Measurements from ENCODE around the gene AFAP1.

The AFAP1 gene

DNA sequence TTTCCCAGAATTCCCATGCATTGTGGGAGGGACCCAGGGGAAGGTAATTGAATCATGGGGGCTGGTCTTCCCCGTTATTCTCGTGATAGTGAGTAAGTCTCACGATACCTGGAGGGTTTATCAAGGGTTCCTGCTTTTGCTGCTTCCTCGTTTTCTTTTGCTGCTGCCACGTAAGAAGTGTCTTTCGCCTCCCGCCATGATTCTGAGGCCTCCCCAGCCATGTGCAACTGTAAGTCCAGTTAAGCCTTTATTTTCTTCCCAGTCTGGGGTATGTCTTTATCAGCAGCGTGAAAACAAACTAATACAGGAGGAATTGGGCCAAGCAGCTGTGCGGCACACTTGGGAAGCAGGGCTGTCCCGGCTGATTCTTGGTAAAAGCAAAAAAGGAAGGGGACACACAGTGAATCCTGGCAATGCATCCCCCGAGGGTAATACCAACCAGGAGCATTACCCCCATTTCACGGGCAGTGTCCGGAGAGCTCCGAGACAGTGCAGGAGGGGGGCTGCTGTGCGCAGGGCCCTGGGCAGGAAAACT lies 185.7 kb downstream of the AFAP1 start:
- DNase-seq (ENCODE audit: low spot score), result no peak

DNA sequence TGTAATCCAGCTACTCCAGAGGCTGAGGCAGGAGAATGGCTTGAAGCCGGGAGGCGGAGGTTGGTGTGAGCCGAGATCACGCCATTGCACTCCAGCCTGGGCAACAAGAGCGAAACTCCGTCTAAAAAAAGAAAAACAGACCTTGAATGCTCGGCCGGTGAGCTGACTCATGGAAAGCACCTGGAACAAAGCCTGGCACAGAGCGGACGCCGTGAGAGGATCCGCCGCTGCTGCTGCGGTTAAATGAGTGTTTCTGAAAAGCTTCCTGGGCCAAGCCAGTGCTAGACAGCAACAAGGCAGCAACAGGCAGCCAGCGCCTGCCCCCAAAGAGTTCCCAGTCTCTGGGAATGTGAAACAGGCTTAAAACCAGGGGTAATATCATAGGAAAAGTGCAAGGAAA lies 186.4 kb downstream of the AFAP1 start:
- DNase-seq (ENCODE audit: low spot score), result no peak

DNA sequence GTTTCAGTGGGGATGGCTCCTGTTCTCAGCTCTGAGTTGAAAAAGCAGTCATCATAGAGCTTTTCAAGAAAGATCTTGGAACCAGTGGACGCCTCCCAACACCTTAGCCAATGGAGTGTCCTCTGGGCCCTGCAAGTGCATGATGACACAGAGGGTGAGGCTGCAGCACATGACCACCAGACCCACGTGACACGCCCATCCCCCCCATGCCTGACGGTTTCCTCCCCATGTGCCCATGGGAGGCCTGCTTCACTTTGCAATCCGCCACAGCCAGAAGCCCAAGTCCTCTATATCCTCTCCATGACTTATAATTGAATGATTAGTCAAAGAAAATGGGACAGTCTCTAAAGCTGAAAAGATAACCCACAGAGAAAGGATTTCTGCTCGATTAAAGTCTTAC lies 187.0 kb downstream of the AFAP1 start:
- no peak for DNase-seq (ENCODE audit: low spot score)

DNA sequence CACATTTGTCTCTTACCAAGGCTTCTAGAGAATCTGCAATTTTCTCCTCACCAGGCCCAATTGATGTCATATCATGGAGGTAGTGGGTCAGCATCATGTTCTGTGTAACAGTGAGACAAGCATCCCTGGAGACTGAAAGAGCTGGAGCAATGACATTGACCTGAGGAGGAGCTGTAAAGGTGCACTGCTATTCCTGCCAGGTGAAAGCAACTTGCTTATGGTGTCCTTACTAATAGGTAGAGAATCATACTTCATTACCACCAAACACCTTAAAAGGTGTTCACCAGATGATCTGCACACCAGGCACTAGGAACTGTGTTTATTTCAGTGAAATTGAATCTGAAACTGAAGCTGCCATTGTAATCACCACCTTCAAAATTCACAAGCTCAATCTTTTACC lies 188.7 kb downstream of the AFAP1 start:
- DNase-seq (ENCODE audit: low spot score), result no peak

DNA sequence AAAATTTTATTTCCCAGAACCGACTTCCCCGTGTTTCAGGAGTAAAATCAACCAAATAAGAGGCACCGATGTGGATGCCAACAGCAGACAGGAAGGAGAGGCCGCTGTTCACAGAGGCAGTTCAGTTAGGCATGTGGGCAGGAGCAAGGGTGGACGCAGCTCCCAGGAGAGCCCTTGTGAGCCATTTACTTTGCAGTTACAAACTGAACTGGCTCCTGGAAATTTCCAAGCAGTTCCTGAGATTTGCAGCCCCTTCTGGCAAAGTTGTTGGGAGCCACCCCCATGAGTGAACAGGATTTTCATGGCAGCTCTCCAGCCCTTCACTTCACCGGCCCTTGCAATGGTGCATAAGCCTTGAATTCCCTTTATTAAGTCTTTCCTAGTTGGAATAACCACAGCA lies 189.1 kb downstream of the AFAP1 start:
- no peak for DNase-seq (ENCODE audit: low spot score)

DNA sequence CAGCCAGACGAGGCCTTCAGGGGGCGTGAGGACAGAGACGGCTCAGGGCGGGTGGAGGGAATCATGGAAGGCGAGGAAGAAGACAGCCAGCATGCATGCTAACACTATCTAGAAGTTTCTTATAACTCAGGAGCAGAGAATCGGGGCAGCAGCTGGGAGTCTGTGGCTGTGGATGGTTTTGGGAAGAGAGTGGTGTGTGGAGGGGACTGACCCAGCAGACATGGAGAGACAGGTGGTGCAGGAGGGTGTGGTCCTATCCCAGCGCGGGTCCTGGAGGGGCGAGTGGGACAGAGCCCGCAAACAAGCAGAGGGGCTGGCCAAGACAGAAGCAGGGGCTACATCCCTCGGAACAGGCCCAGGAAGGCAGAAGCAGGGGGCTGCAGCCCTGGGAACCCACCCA lies 192.1 kb downstream of the AFAP1 start:
- no peak for DNase-seq (ENCODE audit: low spot score)

DNA sequence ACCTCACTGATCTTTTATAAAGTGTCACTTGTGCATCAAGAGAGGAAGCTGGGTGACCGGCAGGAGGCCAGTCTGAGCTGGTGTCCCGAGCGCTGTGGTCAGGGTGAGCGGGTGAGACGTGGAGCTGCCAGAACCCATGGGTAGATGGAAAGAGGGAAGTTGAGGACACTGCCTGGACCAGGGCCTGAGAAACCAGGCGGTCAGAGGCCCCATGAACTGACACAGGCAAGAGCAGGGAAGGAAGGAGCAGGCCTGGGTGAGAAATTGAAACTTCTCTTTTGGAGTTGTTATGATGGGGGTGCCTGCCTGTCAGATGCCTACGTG lies 192.6 kb downstream of the AFAP1 start:
- no peak for DNase-seq (ENCODE audit: low spot score)

DNA sequence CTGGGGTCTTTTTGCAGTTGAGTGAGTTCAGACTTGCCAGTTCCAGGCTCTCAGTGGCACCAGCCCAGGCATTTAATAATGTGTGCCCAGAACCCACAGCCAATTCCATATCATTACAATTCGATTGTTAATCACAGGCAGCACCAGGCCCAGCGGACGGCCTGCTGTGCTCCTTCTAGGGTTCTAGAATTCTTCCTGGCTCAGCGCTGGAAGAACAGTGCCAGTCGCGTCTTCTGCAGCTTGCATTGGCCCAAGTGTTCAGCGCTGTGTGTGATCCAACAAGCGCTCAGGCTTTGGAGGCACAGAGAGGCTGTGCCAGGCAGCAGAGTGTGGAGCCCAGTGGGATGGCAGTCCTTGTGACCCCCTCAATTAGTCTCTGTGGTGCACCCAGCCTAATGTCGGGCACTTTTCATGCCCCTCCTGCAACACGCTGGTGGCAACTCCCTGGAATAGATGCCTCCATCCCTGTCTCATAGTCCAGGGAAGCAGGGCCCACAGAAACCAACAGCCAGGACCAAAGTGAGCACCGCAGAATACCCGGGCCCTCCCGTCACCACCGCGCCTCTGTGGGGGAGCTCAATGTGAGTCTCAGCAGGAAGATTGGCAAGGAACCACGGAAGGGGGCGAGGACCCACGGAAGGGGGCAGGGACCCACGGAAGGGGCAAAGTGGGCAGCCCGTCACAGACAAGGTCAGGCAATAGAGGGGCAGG lies 193.2 kb downstream of the AFAP1 start:
- DNase-seq (ENCODE audit: low spot score), result no peak

DNA sequence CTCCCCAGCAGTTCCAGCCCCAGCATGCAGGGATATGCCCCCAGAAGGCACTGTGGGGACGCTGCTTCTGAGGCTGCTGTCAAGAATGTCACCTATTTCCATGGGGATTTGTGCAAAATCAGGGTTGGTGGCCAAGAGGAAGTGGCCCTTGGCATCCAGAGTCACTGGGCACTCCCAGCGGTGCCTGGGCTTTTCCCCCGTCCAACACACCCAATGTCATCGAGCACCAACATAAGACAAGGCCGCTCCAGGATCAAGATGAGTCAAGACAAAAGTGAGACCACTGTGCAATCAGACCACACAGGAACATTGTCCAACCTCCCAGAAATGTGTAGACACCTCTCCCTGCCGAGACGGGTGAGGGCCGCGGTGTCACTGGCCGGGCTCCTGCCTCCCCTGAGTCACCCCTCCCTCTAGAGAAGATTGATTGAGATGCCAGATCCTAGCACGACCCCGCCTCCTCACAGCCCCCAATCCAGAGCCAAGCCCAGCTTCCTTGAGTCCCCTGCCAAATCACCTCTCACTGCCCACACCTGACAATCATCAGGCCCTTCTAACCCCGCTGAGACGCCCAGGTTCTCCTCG lies 194.3 kb downstream of the AFAP1 start:
- no peak for DNase-seq (ENCODE audit: low spot score)

DNA sequence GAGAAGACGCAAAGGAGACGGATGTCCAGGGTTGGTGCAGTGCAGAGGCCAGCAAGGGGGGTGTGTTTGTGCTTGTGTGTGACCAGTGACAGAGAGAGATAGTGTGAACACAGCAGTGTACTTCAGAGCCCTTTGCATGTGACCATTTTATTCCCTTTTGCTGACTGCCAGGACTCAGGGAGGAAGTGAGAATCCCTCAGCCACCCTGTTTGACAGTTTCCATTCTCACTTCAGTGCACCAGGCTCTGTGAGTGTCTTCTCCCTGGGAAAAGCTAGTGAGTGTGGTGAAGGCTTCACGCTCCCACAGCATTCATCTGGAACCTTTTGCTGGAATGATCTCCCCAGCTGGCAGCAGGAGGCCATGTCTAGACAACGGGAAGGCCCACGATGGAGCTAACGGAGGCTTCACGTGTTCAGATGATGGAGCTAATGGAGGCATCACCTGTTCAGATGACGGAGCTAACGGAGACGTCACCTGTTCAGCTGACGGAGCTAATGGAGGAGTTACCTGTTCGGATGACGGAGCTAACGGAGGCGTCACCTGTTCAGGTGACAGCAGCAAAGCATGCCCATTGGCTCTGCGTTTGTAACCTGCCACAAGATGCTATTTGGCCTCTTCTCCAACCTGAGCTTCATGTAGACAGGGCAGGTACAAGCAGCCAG lies 195.4 kb downstream of the AFAP1 start:
- DNase-seq (ENCODE audit: low spot score), result no peak

DNA sequence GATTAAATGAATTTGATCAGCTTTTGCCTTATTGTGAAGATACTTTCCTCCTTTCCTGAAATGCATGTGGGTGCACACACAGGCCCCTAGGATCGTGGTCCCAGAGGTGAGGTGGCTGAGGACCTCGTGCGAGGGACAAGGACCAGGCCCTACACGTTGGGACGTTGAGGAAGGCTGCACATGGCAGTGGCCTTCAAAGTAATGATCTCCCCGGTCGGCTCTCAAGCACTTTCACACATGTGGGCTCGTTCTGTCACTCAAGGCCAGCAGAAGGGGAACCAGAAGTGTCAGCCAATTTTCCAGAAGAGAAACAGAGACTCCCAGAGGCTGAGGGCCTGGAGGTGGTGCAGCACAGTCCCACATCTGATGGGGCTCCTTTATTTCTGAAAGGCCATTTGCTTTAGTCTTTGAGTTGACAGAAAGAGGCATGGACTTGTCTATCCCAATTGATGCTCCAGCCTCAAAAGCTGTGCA lies 196.8 kb downstream of the AFAP1 start:
- no peak for DNase-seq (ENCODE audit: low spot score)

DNA sequence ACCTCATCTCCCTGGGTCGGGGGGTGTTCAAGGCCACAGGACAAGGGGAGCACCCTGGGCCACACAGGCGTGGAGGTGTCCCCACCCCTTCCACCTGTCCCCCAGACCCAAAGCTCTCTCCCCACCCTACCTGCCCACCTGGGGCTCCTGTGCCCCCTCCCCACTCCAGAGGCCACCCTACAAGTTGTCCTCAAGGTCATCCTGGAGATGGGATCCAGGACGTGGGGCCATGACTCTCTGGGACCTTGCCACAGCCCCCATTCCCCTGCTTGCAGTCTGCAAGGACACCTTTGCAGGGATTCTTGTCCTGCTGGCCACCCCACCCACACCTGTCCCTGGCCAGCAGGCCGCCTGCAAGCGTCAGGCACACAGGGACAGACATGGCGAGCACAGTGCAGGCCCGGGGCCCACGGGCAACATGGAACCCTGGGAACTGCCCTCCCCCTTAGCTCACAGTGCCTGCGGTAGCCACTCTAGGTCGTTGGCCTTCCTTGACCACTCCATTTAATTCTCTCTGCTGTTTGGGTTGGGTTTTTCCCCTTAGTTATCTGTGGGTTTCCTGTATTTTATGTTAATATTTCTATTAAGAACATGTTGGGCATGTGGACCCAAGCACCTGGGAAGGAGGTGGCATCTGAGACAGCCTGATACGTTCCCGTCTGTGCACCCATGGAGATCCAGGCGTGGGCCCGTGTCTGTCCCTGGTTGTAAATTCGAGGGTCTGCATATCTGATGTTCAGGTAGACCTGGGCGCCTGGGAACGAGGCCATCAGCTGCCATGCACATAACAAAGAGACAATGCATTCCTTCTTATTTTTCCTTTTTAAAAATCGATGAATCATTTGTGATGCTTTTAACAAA lies 197.5 kb downstream of the AFAP1 start:
- DNase-seq (ENCODE audit: low spot score), result no peak

DNA sequence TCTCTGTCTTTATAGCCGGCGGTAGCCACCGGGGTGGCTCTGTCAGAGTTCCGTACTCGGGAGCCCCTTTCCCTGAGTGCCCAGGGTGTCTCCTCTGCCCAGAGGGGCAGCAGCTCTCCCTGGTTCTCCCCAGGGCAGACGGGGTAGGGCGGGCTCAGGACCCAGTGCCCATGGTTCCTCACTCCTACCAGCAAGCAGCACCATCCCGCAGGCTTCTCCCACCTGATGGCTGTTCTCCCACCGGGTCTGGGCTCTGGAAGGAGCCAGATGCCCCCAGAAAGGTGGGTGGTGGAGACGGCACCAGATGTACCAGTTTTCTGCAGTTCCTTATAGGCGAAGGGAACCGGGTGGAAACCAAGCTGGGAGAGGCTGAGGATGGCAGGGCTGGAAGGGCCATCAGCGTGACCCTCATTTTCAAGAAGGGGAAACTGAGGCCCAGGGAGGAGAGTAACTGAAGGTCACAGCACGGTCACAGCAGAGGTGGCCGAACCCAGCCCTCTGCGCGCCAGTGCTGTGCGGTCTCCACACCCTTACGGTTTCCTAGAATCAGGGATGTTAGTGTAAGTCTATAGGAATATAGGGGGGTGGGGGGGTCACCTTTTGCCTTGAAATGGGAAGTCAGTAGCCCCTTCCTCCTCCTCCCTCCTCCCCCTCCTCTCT lies 198.7 kb downstream of the AFAP1 start:
- no peak for DNase-seq (ENCODE audit: low spot score)

DNA sequence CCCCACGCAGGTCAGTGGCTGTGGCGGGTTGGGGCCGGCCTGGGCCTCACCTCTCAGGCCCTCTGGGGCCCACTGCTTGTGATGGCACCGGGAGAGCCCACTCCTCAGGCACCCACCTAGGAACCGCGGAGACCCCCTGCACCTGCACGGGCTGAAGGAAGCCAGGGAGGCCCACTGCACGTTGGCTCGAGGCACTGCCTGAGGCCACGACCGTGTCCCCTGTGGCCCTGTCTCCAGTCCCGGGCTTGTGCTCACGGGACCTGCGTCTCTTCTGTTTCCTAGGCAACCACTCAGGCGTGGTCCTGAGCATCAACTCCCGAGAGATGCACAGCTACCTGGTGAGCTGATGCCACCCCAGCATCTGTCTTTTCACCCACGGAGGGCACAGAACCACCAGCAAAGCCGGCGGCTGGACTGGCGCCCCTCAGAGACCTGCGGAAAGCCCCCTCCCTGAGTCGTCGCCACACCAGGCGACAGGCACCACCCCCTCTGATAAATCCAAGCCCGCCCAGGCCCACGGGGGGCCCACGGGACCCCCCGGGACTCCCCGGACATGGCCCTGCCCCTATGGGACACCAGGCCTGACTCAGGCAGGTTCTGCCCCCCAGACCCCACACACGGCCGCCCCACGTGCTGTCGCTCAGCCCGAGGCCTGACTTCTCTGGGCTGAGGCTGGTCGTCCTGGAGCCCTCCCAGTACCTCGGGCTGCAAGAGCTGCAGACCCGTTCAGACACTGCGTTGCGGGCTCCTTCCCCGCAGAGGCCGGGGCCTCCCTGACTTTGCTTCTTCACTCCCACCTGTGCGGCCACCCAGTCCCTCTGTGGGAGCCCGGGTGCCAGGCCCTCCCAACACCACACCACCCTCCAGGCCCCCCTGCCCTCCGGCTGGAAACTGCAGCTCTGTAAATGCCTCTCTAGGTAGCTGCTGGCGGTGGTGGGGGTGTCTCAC lies 199.5 kb downstream of the AFAP1 start:
- no peak for DNase-seq (ENCODE audit: low spot score)

DNA sequence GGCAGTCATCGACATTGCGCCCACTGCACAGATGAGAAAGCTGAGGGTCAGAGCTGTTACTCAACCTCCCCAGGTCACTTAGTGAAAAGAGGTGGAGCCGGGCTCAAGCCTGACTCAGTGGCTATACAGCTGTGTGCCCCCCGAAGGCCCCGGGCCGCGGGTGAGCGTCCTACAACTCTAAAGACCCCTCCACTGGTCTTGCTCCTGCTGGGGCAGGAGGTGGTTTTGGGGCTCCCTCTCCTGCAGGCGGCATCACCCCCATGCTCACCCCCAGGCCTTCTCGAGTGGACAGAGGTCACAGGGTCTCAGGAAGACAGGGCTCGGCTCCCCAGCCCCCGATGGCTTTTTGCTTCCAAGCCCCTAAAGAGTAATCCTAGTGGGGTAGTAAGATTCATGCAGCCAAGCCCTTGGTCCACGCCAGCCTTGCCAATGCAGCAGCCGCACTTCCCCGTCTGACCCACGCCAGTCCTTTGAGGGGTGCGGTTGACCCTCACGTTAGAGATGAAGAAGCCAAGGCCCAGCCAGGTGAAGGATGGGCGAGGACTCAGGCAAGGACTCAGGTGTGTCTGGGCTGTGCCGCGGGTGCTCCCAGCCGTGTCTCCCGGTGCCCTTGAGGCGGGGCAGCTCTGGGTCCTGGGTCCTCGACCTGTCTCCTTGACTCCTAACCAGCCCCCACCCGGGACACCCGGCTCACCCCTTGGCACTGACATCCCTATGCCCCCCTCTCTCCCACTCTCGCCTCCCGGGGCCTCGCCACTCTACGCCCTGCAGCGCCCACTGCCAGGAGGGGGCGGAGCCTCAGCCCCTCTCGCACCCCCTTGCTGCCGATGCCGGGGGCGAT lies 200.4 kb downstream of the AFAP1 start:
- DNase-seq (ENCODE audit: low spot score), result no peak

DNA sequence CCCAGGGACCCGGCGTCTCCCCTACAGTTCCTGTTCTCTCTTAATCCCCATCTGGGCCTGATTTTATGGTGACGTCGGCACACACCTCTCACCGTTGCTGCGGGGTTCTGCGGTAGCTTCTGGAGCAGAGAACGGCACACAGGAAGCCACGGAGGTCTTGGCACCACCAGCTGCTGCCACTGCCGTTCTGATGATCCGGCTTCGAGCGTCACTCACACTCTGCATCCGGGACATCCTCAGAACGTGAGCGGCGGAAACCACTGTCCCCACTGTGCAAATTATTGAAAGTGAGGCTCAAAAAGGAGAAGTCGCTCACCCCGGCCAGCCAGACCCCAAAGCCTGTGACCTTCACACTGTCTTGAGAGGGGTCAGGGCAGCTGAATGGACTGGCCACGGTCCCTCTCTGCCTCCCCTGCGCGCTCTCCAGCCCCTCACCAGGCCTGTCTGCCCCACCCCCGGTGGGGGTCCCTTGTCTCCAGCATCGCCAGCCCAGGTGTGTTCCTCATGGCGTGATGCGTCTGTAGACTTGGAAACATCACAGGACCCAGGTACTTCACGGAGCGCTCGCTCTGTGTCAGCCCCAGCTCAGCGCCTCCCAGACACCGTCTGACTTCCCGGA lies 201.1 kb downstream of the AFAP1 start:
- no peak for DNase-seq (ENCODE audit: low spot score)

DNA sequence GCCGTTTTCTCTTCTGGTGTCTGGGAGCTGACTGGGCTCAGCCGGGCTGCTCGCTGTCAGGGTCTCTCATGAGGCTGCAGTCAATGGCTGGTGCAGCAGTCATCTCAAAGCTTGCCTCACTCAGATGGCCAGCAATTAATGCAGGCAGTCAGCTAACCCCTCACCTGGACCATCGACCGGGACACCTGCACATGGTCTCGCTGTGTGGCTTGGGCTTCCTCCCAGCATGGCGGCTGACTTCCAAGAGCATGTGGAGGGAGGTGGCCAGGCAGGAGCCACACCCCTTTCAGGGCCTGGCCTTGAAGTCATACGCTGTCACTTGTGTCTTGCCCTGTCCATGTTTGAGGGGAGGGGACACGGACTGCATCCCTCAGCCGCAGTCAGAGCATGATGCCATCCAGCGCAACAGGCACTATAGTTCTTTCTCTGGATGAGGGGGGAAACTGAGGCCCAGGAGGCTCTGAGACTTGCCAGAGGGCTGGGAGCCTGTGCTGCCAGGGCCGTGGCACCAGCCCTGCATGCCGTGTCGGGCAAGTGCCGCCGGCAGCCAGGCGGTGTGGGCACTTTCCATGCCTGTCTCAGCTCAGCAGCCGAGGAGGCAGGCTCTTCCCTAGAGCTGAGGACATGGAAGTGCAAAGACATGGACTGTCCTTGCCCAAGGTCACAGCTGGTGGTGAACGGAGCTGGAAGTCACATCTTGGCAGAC lies 201.8 kb downstream of the AFAP1 start:
- no peak for DNase-seq (ENCODE audit: low spot score)

DNA sequence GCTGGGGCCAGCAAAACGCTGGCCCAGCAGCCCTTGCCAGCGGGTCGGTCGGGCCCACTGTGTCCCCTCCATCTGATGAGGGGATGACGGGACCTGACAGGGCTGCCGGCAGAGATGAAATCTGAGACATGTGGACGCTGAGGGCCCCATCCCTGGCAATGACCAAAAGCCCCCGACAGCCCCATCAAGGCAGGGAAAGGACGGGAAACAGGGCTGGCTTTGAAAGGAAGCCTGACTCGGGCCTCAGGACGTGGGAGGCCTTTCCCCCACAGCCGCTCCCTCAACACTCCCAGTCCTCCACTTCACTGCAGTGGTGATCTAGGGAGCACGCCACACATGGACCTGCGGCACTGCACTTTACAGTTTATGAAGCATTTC lies 202.4 kb downstream of the AFAP1 start:
- no peak for DNase-seq (ENCODE audit: low spot score)

All from hematopoietic multipotent progenitor cell treated with erythropoietin and hydrocortisone succinate and interleukin-3 and kit ligand, for 15 days (in vitro differentiated cells).